SK-N-SH treated with all-trans-retinoic acid at 6 μM for 48 hours (cell line): ENCODE data around the gene ASAH2.

Experiments
- ATAC-seq: fragments of 200-7000 bp; cut with Tn5 transposase; 3 replicates; pipeline ENCODE4 v1.9.1; 2020; ENCODE audit warnings: mild to moderate bottlenecking, moderate library complexity
- CREB5 ChIP-seq: fragments of 250-450 bp; sonication (Bioruptor Pico); IDR thresholded peaks from 2 replicates; pipeline ENCODE4 v1.5.1; 2020; ENCODE audit warnings: low read depth, mild to moderate bottlenecking, moderate library complexity
- RARB ChIP-seq: fragments of 250-450 bp; sonication (Bioruptor Pico); IDR thresholded peaks from 2 replicates; pipeline ENCODE4 v1.8.0; 2021; ENCODE audit warnings: mild to moderate bottlenecking, moderate library complexity
- TOX ChIP-seq: fragments of 250-450 bp; sonication (Bioruptor Pico); IDR thresholded peaks from 2 replicates; pipeline ENCODE4 v1.8.0; 2021; ENCODE audit warnings: mild to moderate bottlenecking, moderate library complexity, borderline replicate concordance
- ZC3H10 ChIP-seq: fragments of 250-450 bp; sonication (Bioruptor Pico); IDR thresholded peaks from 2 replicates; pipeline ENCODE4 v1.5.1; 2021; ENCODE audit warnings: mild to moderate bottlenecking, moderate library complexity

The ASAH2 gene

GRCh38 chr10:50211670-50212069 is 39.6 kb downstream of the ASAH2 start (continued):
- TF ChIP-seq ZC3H10 (CRISPR knock-in tag) = no peak

GRCh38 chr10:50210876-50211275 is 40.4 kb downstream of the ASAH2 start:
- TF ChIP-seq RARB (CRISPR knock-in tag) (no peak), TOX (no peak), CREB5 (CRISPR knock-in tag) (no peak)
- no peak for ATAC-seq
